ENCODE measurements around the gene RSPH9.

GRCh38 chr6:43677759-43678158, 32.9 kb downstream of the RSPH9 start:
- TF ChIP-seq, protein P1, sequence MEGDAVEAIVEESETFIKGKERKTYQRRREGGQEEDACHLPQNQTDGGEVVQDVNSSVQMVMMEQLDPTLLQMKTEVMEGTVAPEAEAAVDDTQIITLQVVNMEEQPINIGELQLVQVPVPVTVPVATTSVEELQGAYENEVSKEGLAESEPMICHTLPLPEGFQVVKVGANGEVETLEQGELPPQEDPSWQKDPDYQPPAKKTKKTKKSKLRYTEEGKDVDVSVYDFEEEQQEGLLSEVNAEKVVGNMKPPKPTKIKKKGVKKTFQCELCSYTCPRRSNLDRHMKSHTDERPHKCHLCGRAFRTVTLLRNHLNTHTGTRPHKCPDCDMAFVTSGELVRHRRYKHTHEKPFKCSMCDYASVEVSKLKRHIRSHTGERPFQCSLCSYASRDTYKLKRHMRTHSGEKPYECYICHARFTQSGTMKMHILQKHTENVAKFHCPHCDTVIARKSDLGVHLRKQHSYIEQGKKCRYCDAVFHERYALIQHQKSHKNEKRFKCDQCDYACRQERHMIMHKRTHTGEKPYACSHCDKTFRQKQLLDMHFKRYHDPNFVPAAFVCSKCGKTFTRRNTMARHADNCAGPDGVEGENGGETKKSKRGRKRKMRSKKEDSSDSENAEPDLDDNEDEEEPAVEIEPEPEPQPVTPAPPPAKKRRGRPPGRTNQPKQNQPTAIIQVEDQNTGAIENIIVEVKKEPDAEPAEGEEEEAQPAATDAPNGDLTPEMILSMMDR (IDR thresholded peaks at IDR 0.05; ENCODE audit: low read depth, low read length, poor library complexity, severe bottlenecking): no peak
- no peak for TF ChIP-seq EZH2phosphoT487 (IDR thresholded peaks at IDR 0.05; ENCODE audit: borderline replicate concordance, low read length)

Data from DOHH2 (cell line).